ENCODE results near the gene PATJ.

Gene PATJ

GRCh38 chr1:61981870-61982660, 239.8 kb downstream of the PATJ start:
- Histone ChIP-seq H2AK5ac (ENCODE audit: low read length) (no peak overlapping the region), H3K23ac (ENCODE audit: low read length) (no peak overlapping the region), H2BK12ac (ENCODE audit: low read length) (no peak overlapping the region), H3K4me3 (ENCODE audit: low read depth, low read length) (no peak overlapping the region), H3K79me1 (ENCODE audit: low read length) (no peaks in the 10 kb centered on the region), H2BK5ac (ENCODE audit: low read depth, low read length, poor library complexity) (no peak overlapping the region), H3K79me2 (ENCODE audit: control insufficient read depth, insufficient read depth, low read length, poor library complexity) (no peaks in the 10 kb centered on the region), H3K4me2 (ENCODE audit: low read length) (no peak overlapping the region), H3K36me3 (ENCODE audit: control insufficient read depth in 1 of 2, insufficient read depth in 2 of 2, low read length in 2 of 2) (peaks cover 0 to 1% of the 10 kb centered on the region in 2 experiments), H3K18ac (ENCODE audit: low read length) (no peak overlapping the region), H3K14ac (ENCODE audit: low read length) (no peak overlapping the region), H3K4ac (ENCODE audit: low read depth, low read length) (no peak overlapping the region), H4K12ac (ENCODE audit: low read depth, low read length) (no peak overlapping the region), H4K91ac (ENCODE audit: low read depth, low read length) (no peak overlapping the region), H3K4me1 (ENCODE audit: control insufficient read depth in 1 of 2, insufficient read depth in 2 of 2, low read length in 2 of 2) (no peaks in the 10 kb centered on the region), H3K27me3 (ENCODE audit: insufficient read depth, low read length) (no peaks in the 10 kb centered on the region), H4K8ac (ENCODE audit: low read depth, low read length) (no peak overlapping the region), H2AFZ (ENCODE audit: insufficient read depth, low read length, poor library complexity) (no peak overlapping the region), H3K27ac (ENCODE audit: low read depth, low read length) (no peak overlapping the region), H2BK120ac (ENCODE audit: insufficient read depth, low read length, poor library complexity) (no peak overlapping the region), H3K9me3 (ENCODE audit: insufficient read depth, low read depth, low read length) (no peaks in the 10 kb centered on the region), H3K9ac (ENCODE audit: low read length) (no peak overlapping the region)
- no CpG with 5 or more reads among the region's 7 CpGs for WGBS (ENCODE audit: extremely low coverage, insufficient coverage, insufficient read length)
- DNase-seq: no peak

DNA sequence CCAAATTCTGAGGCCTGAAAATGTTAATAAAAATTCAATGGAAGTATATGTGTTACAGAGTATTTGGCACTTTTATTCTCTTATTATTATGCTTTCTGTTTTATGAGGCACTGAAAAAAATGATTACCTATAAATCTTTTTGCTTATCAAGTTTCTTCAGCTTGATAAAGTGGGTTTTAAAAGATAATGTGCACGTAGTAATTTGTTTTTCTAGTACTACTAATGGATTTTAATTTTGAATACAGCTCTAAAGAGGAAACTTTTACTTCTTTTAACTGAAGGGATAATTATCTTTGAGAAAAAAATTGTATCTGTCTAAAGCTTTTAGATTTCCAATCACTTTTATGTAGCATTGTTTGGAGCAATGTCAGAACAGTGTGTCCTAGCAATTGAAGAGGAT, 241.0 kb downstream of the PATJ start:
- no peak overlapping the region for H3K23ac ChIP-seq (ENCODE audit: low read length)
- H3K4me1 ChIP-seq (ENCODE audit: control insufficient read depth in 1 of 2, insufficient read depth in 2 of 2, low read length in 2 of 2): no peaks in the 10 kb centered on the region
- no peak overlapping the region for H2BK5ac ChIP-seq (ENCODE audit: low read depth, low read length, poor library complexity)
- no peak overlapping the region for H2AK5ac ChIP-seq (ENCODE audit: low read length)
- H3K9ac ChIP-seq (ENCODE audit: low read length): no peak overlapping the region
- H3K4ac ChIP-seq (ENCODE audit: low read depth, low read length): no peak overlapping the region
- no CpG with 5 or more reads among the region's 1 CpG for WGBS (ENCODE audit: extremely low coverage, insufficient coverage, insufficient read length)
- no peaks in the 10 kb centered on the region for H3K79me1 ChIP-seq (ENCODE audit: low read length)
- H3K27me3 ChIP-seq (ENCODE audit: insufficient read depth, low read length): no peaks in the 10 kb centered on the region
- no peak overlapping the region for H2BK120ac ChIP-seq (ENCODE audit: insufficient read depth, low read length, poor library complexity)
- no peak overlapping the region for H4K8ac ChIP-seq (ENCODE audit: low read depth, low read length)
- no peak overlapping the region for H3K4me3 ChIP-seq (ENCODE audit: low read depth, low read length)
- H3K36me3 ChIP-seq (ENCODE audit: control insufficient read depth in 1 of 2, insufficient read depth in 2 of 2, low read length in 2 of 2): no peaks in the 10 kb centered on the region
- no peak overlapping the region for H3K27ac ChIP-seq (ENCODE audit: low read depth, low read length)
- DNase-seq: no peak
- no peak overlapping the region for H2AFZ ChIP-seq (ENCODE audit: insufficient read depth, low read length, poor library complexity)
- no peak overlapping the region for H2BK12ac ChIP-seq (ENCODE audit: low read length)
- no peak overlapping the region for H3K18ac ChIP-seq (ENCODE audit: low read length)
- H4K91ac ChIP-seq (ENCODE audit: low read depth, low read length): no peak overlapping the region
- no peak overlapping the region for H3K4me2 ChIP-seq (ENCODE audit: low read length)
- no peak overlapping the region for H4K12ac ChIP-seq (ENCODE audit: low read depth, low read length)
- no peak overlapping the region for H3K14ac ChIP-seq (ENCODE audit: low read length)
- no peaks in the 10 kb centered on the region for H3K9me3 ChIP-seq (ENCODE audit: insufficient read depth, low read depth, low read length)
- H3K79me2 ChIP-seq (ENCODE audit: control insufficient read depth, insufficient read depth, low read length, poor library complexity): no peaks in the 10 kb centered on the region

GRCh38 chr1:61992257-61992656, 250.0 kb downstream of the PATJ start:
- Histone ChIP-seq H2BK5ac (ENCODE audit: low read depth, low read length, poor library complexity) (no peak overlapping the region), H4K91ac (ENCODE audit: low read depth, low read length) (no peak overlapping the region), H3K79me1 (ENCODE audit: low read length) (no peaks in the 10 kb centered on the region), H3K79me2 (ENCODE audit: control insufficient read depth, insufficient read depth, low read length, poor library complexity) (no peaks in the 10 kb centered on the region), H3K14ac (ENCODE audit: low read length) (no peak overlapping the region), H3K27ac (ENCODE audit: low read depth, low read length) (no peak overlapping the region), H2AK5ac (ENCODE audit: low read length) (no peak overlapping the region), H4K12ac (ENCODE audit: low read depth, low read length) (no peak overlapping the region), H3K4me2 (ENCODE audit: low read length) (no peak overlapping the region), H3K9me3 (ENCODE audit: insufficient read depth, low read depth, low read length) (no peaks in the 10 kb centered on the region), H3K4ac (ENCODE audit: low read depth, low read length) (no peak overlapping the region), H3K18ac (ENCODE audit: low read length) (no peak overlapping the region), H2BK120ac (ENCODE audit: insufficient read depth, low read length, poor library complexity) (no peak overlapping the region), H3K4me3 (ENCODE audit: low read depth, low read length) (no peak overlapping the region), H2BK12ac (ENCODE audit: low read length) (no peak overlapping the region), H3K36me3 (ENCODE audit: control insufficient read depth in 1 of 2, insufficient read depth in 2 of 2, low read length in 2 of 2) (peaks cover 0 to 4% of the 10 kb centered on the region in 2 experiments), H4K8ac (ENCODE audit: low read depth, low read length) (no peak overlapping the region), H3K4me1 (ENCODE audit: control insufficient read depth in 1 of 2, insufficient read depth in 2 of 2, low read length in 2 of 2) (peaks cover 6 to 7% of the 10 kb centered on the region in 2 experiments), H2AFZ (ENCODE audit: insufficient read depth, low read length, poor library complexity) (no peak overlapping the region), H3K9ac (ENCODE audit: low read length) (no peak overlapping the region), H3K27me3 (ENCODE audit: insufficient read depth, low read length) (no peaks in the 10 kb centered on the region), H3K23ac (ENCODE audit: low read length) (no peak overlapping the region)
- WGBS (ENCODE audit: extremely low coverage, insufficient coverage, insufficient read length): no CpG with 5 or more reads among the region's 5 CpGs
- no peak for DNase-seq

- DNase-seq: no peak
- H3K4me2 ChIP-seq (ENCODE audit: low read length): no peak overlapping the region
- H3K18ac ChIP-seq (ENCODE audit: low read length): no peak overlapping the region
- H2AFZ ChIP-seq (ENCODE audit: insufficient read depth, low read length, poor library complexity): no peak overlapping the region
- H3K27ac ChIP-seq (ENCODE audit: low read depth, low read length): no peak overlapping the region
- no peak overlapping the region for H2BK5ac ChIP-seq (ENCODE audit: low read depth, low read length, poor library complexity)
- H3K23ac ChIP-seq (ENCODE audit: low read length): no peak overlapping the region
- no peak overlapping the region for H4K91ac ChIP-seq (ENCODE audit: low read depth, low read length)
- H3K79me1 ChIP-seq (ENCODE audit: low read length): no peaks in the 10 kb centered on the region
- H4K8ac ChIP-seq (ENCODE audit: low read depth, low read length): no peak overlapping the region
- no peak overlapping the region for H2BK120ac ChIP-seq (ENCODE audit: insufficient read depth, low read length, poor library complexity)
- H2BK12ac ChIP-seq (ENCODE audit: low read length): no peak overlapping the region
- H3K14ac ChIP-seq (ENCODE audit: low read length): no peak overlapping the region
- H3K27me3 ChIP-seq (ENCODE audit: insufficient read depth, low read length): no peaks in the 10 kb centered on the region
- H3K4me3 ChIP-seq (ENCODE audit: low read depth, low read length): no peak overlapping the region
- H4K12ac ChIP-seq (ENCODE audit: low read depth, low read length): no peak overlapping the region
- H3K9ac ChIP-seq (ENCODE audit: low read length): no peak overlapping the region
- no peak overlapping the region for H2AK5ac ChIP-seq (ENCODE audit: low read length)
- no peaks in the 10 kb centered on the region for H3K79me2 ChIP-seq (ENCODE audit: control insufficient read depth, insufficient read depth, low read length, poor library complexity)
- H3K36me3 ChIP-seq (ENCODE audit: control insufficient read depth in 1 of 2, insufficient read depth in 2 of 2, low read length in 2 of 2): peaks cover 0 to 4% of the 10 kb centered on the region in 2 experiments
- no CpG with 5 or more reads among the region's 5 CpGs for WGBS (ENCODE audit: extremely low coverage, insufficient coverage, insufficient read length)
- H3K4me1 ChIP-seq (ENCODE audit: control insufficient read depth in 1 of 2, insufficient read depth in 2 of 2, low read length in 2 of 2): peaks cover 6 to 7% of the 10 kb centered on the region in 2 experiments
- H3K9me3 ChIP-seq (ENCODE audit: insufficient read depth, low read depth, low read length): no peaks in the 10 kb centered on the region
- H3K4ac ChIP-seq (ENCODE audit: low read depth, low read length): no peak overlapping the region
Measured at GRCh38 chr1:61993331-61993961, 251.2 kb downstream of the PATJ start.

Measured in trophoblast cell (in vitro differentiated cells and primary cell).